HepG2 (cell line): ENCODE data around the gene DPY30. TPM values are rescaled to one million over a fixed set of nuclear protein-coding genes. Genes with fewer than 3 reads are reported as not detected.
A peak's percentile ranks its signal among the peaks of the same experiment; 100 is the strongest.

Experiments used
- ATAC-seq: fragments of 200-7000 bp; cut with Tn5 transposase; 3 replicates; pipeline ENCODE4 v1.9.1; 2020; ENCODE audit warnings: mild to moderate bottlenecking, moderate library complexity
- BruUV-seq: library from RNA; stranded (reverse); fragments of 400-500 nt; replicated peaks from 2 replicates; lab custom pipeline; 2021; lab: Mats Ljungman, UMichigan
- CTCF ChIA-PET: fragments of 300-600 bp; formaldehyde crosslinking; extraction: SDS; loops from one replicate; lab custom pipeline; 2021; ENCODE audit warnings: low total read pairs, inconsistent platforms, low intra/inter-chr PET ratio; lab: Yijun Ruan, JAX
- POLR2A ChIA-PET: fragments of 350-600 bp; sonication (Branson Sonifier 250); formaldehyde crosslinking; loops from one replicate; lab custom pipeline; 2020; ENCODE audit warnings: antibody characterized with exemption, inconsistent platforms; lab: Yijun Ruan, JAX
- DNase-seq: peaks from one replicate; pipeline ENCODE4 v3.0.0-alpha.2; 2015; ENCODE audit warnings: low spot score
- FAIRE-seq: peaks from 3 replicates; lab custom pipeline; 2011; peaks lifted over from hg19 to GRCh38; lab: Jason Lieb, UNC
- H2AFZ ChIP-seq: one replicate; pipeline ENCODE4 v1.6.1; 2011; ENCODE audit warnings: low read length, inconsistent platforms
- H3K27ac ChIP-seq: fragments of 300-600 bp; 3 replicates; pipeline ENCODE4 v1.8.0; 2011; ENCODE audit warnings: mixed run types, mild to moderate bottlenecking, mixed read lengths, low read length, inconsistent platforms; ENCODE audit not compliant: insufficient read depth; ENCODE audit errors: extremely low read length
- H3K27me3 ChIP-seq, 2 experiments: fragments of 200-600 bp in 1 of 2; 2 replicates in 1 of 2; 3 replicates in 1 of 2; pipeline versions ENCODE4 v1.6.0 to v1.8.0; 2011; ENCODE audit warnings: low read length in 2 of 2, mild to moderate bottlenecking in 2 of 2, moderate library complexity in 2 of 2, inconsistent platforms in 1 of 2; ENCODE audit not compliant: insufficient read depth in 2 of 2, control insufficient read depth in 1 of 2
- H3K36me3 ChIP-seq, 2 experiments: fragments of 200-600 bp in 1 of 2; replicated peaks in 1 of 2; 2 replicates in 1 of 2; 3 replicates in 1 of 2; pipeline versions ENCODE4 v1.5.1 to v1.8.0; 2011; ENCODE audit warnings: low read length in 2 of 2, inconsistent platforms in 1 of 2; ENCODE audit not compliant: insufficient read depth in 2 of 2, control insufficient read depth in 1 of 2
- H3K4me1 ChIP-seq: 2 replicates; pipeline ENCODE4 v1.5.1; 2012; ENCODE audit warnings: low read length, inconsistent platforms; ENCODE audit not compliant: insufficient read depth
- H3K4me2 ChIP-seq: 2 replicates; pipeline ENCODE4 v1.6.0; 2011; ENCODE audit warnings: low read depth, low read length, inconsistent platforms
- H3K4me3 ChIP-seq, 3 experiments: fragments of 200-600 bp in 1 of 3; sonication (generic), shearing (Covaris generic) in 1 of 3; replicated peaks in 1 of 3; 2 replicates each; pipeline ENCODE4 v1.5.1; 2011 to 2016; ENCODE audit warnings: low read length in 3 of 3, inconsistent platforms in 2 of 3, low read depth in 2 of 3, mild to moderate bottlenecking in 2 of 3, control low read depth in 1 of 3, mixed read lengths in 1 of 3; ENCODE audit not compliant: insufficient read depth in 1 of 3
- H3K79me2 ChIP-seq: one replicate; pipeline ENCODE4 v1.6.1; 2011; ENCODE audit warnings: low read length, inconsistent platforms; ENCODE audit not compliant: insufficient read depth
- H3K9ac ChIP-seq: 2 replicates; pipeline ENCODE4 v1.6.0; 2011; ENCODE audit warnings: mild to moderate bottlenecking, low read depth, low read length, inconsistent platforms; ENCODE audit not compliant: insufficient read depth
- H3K9me3 ChIP-seq: 2 replicates; pipeline ENCODE4 v1.5.1; 2012; ENCODE audit warnings: mild to moderate bottlenecking, low read length
- H4K20me1 ChIP-seq: 2 replicates; pipeline ENCODE4 v1.6.0; 2011; ENCODE audit warnings: inconsistent platforms, mild to moderate bottlenecking, low read length, moderate library complexity; ENCODE audit not compliant: insufficient read depth
- ATF7 ChIP-seq, 2 experiments: fragments of 450-650 bp in 1 of 2; sonication (generic) in 1 of 2; formaldehyde crosslinking in 1 of 2; IDR thresholded peaks; 2 replicates each; pipeline versions ENCODE4 v1.4.0 to v1.6.1; 2016 to 2020; ENCODE audit warnings: antibody characterized with exemption in 1 of 2, mild to moderate bottlenecking in 1 of 2, missing genetic modification reagents in 1 of 2
- BRD4 ChIP-seq: sonication (generic); formaldehyde crosslinking; IDR thresholded peaks from 2 replicates; pipeline ENCODE4 v1.4.0; 2020; ENCODE audit warnings: missing genetic modification reagents
- CREB1 ChIP-seq, 2 experiments: fragments of 450-650 bp in 1 of 2; IDR thresholded peaks; 2 replicates each; pipeline ENCODE4 v1.6.1; 2016 to 2017; ENCODE audit warnings: control low read depth in 1 of 2, mild to moderate bottlenecking in 1 of 2, missing compliant biosample characterization in 1 of 2, missing genetic modification characterization in 1 of 2
- ETV6 ChIP-seq: sonication (generic); formaldehyde crosslinking; conservative IDR thresholded peaks from 2 replicates; pipeline ENCODE4 v1.4.0; 2020; ENCODE audit warnings: missing genetic modification reagents
- FOSL1 ChIP-seq: sonication (generic); formaldehyde crosslinking; IDR thresholded peaks from 2 replicates; pipeline ENCODE4 v1.9.0; 2021; ENCODE audit warnings: missing genetic modification reagents, borderline replicate concordance
- NPAS2 ChIP-seq: sonication (generic); formaldehyde crosslinking; IDR thresholded peaks from 2 replicates; pipeline ENCODE4 v1.8.0; 2022; ENCODE audit warnings: mild to moderate bottlenecking, missing genetic modification reagents, borderline replicate concordance
- PITX1 ChIP-seq: sonication (generic); formaldehyde crosslinking; IDR thresholded peaks from 2 replicates; pipeline ENCODE4 v1.5.1; 2020; ENCODE audit warnings: mild to moderate bottlenecking, missing genetic modification reagents
- SOX5 ChIP-seq: IDR thresholded peaks from 2 replicates; pipeline ENCODE4 v1.6.1; 2016; ENCODE audit warnings: borderline replicate concordance
- TCF7 ChIP-seq: sonication (generic); IDR thresholded peaks from 2 replicates; pipeline ENCODE4 v1.6.1; 2016; ENCODE audit warnings: antibody characterized with exemption, low read depth
- WIZ ChIP-seq: sonication (generic); formaldehyde crosslinking; IDR thresholded peaks from 2 replicates; pipeline ENCODE4 v1.5.1; 2020; ENCODE audit warnings: mild to moderate bottlenecking, missing genetic modification reagents
- ZBTB7A ChIP-seq: sonication (generic); formaldehyde crosslinking; IDR thresholded peaks from 2 replicates; pipeline ENCODE4 v1.8.0; 2022; ENCODE audit warnings: mild to moderate bottlenecking, missing genetic modification reagents
- ZBTB7B ChIP-seq: sonication (generic); formaldehyde crosslinking; IDR thresholded peaks from 2 replicates; pipeline ENCODE4 v1.4.0; 2020; ENCODE audit warnings: missing genetic modification reagents
- ZNF121 ChIP-seq: sonication (generic); formaldehyde crosslinking; IDR thresholded peaks from 2 replicates; pipeline ENCODE4 v1.5.0; 2020; ENCODE audit warnings: mild to moderate bottlenecking, missing genetic modification reagents
- ZNF75D ChIP-seq: sonication (generic); formaldehyde crosslinking; IDR thresholded peaks from 2 replicates; pipeline ENCODE4 v1.8.1; 2023; ENCODE audit warnings: missing genetic modification reagents, mild to moderate bottlenecking, borderline replicate concordance
- WGBS: methylation state at CpG from one replicate; pipeline ENCODE4 v1.1.6; 2017; ENCODE audit warnings: low lambda C conversion rate; 5-methylcytosine and 5-hydroxymethylcytosine counted together
- in situ Hi-C: cut with HindIII; loops from 2 replicates; pipeline ENCODE4 v1.10.0; 2017; ENCODE audit warnings: low pct_unique_long_range_greater_than_20kb; ENCODE audit not compliant: extremely low pct_ligation_motif_present
- intact Hi-C: fragments of 100-400 bp; cut with micrococcal nuclease; formaldehyde crosslinking; loops from one replicate; pipeline ENCODE4 v1.10.0; 2022; ENCODE audit not compliant: unreplicated experiment
- polyA plus RNA-seq, 8 experiments: library from polyadenylated mRNA; depleted of rRNA in 3 of 8; stranded (reverse) in 7 of 8; unstranded in 1 of 8; fragments of >200 nt; fragmentation: Illumina TruSeq in 4 of 8; extraction: Trizol in 4 of 8; gene quantifications; 2 replicates each; pipeline versions ENCODE4 v1.2.1 to v1.2.3, GENCODE V29; 2011 to 2016; ENCODE audit warnings: low read depth in 4 of 8, missing spikeins in 1 of 8, mixed read lengths in 1 of 8; ENCODE audit not compliant: insufficient read depth in 1 of 8
- total RNA-seq, 5 experiments: library from RNA; depleted of rRNA; stranded (reverse); fragments of >200 nt; fragmentation: Illumina TruSeq; extraction: Trizol; gene quantifications; 2 replicates each; pipeline ENCODE4 v1.2.3, GENCODE V29; 2016; ENCODE audit warnings: low read depth in 1 of 5
- TF ChIP-seq, protein P1 (sequence below): IDR thresholded peaks from 2 replicates; pipeline ENCODE4 v1.6.1; 2016; ENCODE audit warnings: missing compliant biosample characterization, missing genetic modification reagents, borderline replicate concordance

Gene DPY30
- total and polyA plus RNA-seq, 2 of the 13 experiments (the other 11 are each of a cell fraction or from before 2014, with no cell fraction given) = 98.1 to 118 TPM

DNA sequence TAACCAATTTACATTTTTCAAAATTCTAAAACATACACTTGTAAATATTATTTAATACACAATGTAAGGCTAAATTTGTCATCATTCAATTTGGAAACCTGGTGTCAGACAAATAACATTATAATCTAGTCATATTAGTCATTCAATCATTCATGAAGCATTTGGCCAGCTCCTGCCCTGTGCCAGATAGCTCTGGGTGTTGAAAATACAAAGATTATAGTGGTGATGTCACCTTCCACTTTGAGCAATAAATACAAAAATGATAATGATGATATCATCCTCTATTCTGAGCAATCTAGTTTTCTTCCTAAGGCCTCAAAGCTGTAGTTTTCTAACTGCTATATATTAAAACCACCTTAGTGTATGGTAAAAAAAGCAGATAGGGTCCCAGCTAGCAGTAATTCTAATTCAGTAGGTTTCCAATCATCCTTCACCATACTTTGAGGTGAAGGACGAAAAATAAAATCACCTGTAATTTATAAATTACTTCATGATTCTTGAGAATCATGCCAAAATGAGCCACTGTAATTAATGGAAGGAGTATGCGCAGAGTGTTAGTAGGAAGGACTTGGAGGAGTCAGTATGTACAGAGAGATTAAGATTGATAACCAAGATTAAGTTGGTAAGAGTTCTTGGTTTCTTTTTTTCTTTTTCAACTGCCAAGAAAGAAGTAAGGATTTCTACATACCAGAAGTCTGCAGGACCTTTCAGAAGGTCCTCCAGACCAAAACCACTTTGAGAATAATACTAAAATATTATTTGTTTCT lies 52.0 kb downstream of the DPY30 start:
- BruUV-seq = no TSS peak
- H3K4me3 ChIP-seq = no peak overlapping the region
- no peak overlapping the region for H3K9ac ChIP-seq
- in situ Hi-C loops = no loop called here
- DNase-seq (no peak), FAIRE-seq (no peak), ATAC-seq (no peak)
- no peak overlapping the region for H3K4me2 ChIP-seq
- H3K27me3 ChIP-seq = no peaks in the 10 kb centered on the region
- H3K9me3 ChIP-seq = no peaks in the 10 kb centered on the region
- ChIA-PET CTCF (no interaction called here), POLR2A (interaction anchor here (1.5 kb wide), 1 partner anchor 21 kb away, joined by 3 read pairs; no protein-coding TSS in a partner anchor)
- peaks cover 29% of the 10 kb centered on the region for H3K4me1 ChIP-seq
- H3K27ac ChIP-seq = peak overlapping the region; percentile 17
- no peaks in the 10 kb centered on the region for H4K20me1 ChIP-seq
- WGBS = 98% methylated on average over 2 of the region's 2 CpGs
- intact Hi-C loops = no loop called here
- H3K79me2 ChIP-seq = peaks cover 88% of the 10 kb centered on the region
- H2AFZ ChIP-seq = no peak overlapping the region
- TF ChIP-seq ATF7 (IDR thresholded peaks at IDR 0.05) (peak; percentile 80), ATF7 (CRISPR knock-in tag; IDR thresholded peaks at IDR 0.05) (no peak), ZBTB7B (CRISPR knock-in tag) (no peak), CREB1 (IDR thresholded peaks at IDR 0.05) (peak; percentile 59), CREB1 (CRISPR knock-in tag; IDR thresholded peaks at IDR 0.05) (no peak), FOSL1 (CRISPR knock-in tag) (no peak), BRD4 (CRISPR knock-in tag) (no peak), WIZ (CRISPR knock-in tag) (no peak)
- H3K36me3 ChIP-seq = peaks cover 0 to 10% of the 10 kb centered on the region in 2 experiments; a peak in 2 of 5 replicates

- no peaks in the 10 kb centered on the region for H4K20me1 ChIP-seq
- intact Hi-C loops (no loop called here), in situ Hi-C loops (no loop called here)
- H3K27me3 ChIP-seq = no peaks in the 10 kb centered on the region
- 54% methylated on average over 3 of the region's 3 CpGs for WGBS
- H3K79me2 ChIP-seq = peaks cover 85% of the 10 kb centered on the region
- no peak overlapping the region for H3K9ac ChIP-seq
- peaks cover 0 to 11% of the 10 kb centered on the region in 2 experiments; a peak in 2 of 5 replicates for H3K36me3 ChIP-seq
- peaks cover 22% of the 10 kb centered on the region for H3K4me1 ChIP-seq
- ATAC-seq = peak; percentile 88
- CTCF ChIA-PET = no interaction called here
- H3K4me2 ChIP-seq = no peak overlapping the region
- peak; percentile 35 for DNase-seq
- POLR2A ChIA-PET = interaction anchor here (1.5 kb wide), 1 partner anchor 22 kb away, joined by 3 read pairs; no protein-coding TSS in a partner anchor
- H2AFZ ChIP-seq = no peak overlapping the region
- no peak overlapping the region for H3K4me3 ChIP-seq
- H3K9me3 ChIP-seq = no peaks in the 10 kb centered on the region
- FAIRE-seq = no peak
- BruUV-seq = no TSS peak
- H3K27ac ChIP-seq = peak overlapping the region; percentile 17
- peak; percentile 47; the same call in 1 of the 2 replicates for TF ChIP-seq PITX1 (CRISPR knock-in tag)
- TF ChIP-seq NPAS2 (CRISPR knock-in tag) = no peak
- TF ChIP-seq, protein P1, sequence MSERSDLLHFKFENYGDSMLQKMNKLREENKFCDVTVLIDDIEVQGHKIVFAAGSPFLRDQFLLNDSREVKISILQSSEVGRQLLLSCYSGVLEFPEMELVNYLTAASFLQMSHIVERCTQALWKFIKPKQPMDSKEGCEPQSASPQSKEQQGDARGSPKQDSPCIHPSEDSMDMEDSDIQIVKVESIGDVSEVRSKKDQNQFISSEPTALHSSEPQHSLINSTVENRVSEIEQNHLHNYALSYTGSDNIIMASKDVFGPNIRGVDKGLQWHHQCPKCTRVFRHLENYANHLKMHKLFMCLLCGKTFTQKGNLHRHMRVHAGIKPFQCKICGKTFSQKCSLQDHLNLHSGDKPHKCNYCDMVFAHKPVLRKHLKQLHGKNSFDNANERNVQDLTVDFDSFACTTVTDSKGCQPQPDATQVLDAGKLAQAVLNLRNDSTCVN = peak; percentile 35; the same call in 1 of the 2 replicates
- TF ChIP-seq SOX5 (CRISPR knock-in tag) = peak; percentile 86
- TF ChIP-seq ZBTB7A (CRISPR knock-in tag) = no peak
- TF ChIP-seq ETV6 (CRISPR knock-in tag) = no peak
- TF ChIP-seq ZNF75D (CRISPR knock-in tag) = no peak
- peak; percentile 69 for TF ChIP-seq TCF7
- TF ChIP-seq ZNF121 (CRISPR knock-in tag) = peak; percentile 95
Observed at GRCh38 chr2:31986906-31987305, 52.7 kb downstream of the DPY30 start.
